Measurements from ENCODE around the gene SLC38A9. TPM values are rescaled to one million over a fixed set of nuclear protein-coding genes. Genes with fewer than 3 reads are reported as not detected.
A peak's percentile ranks its signal among the peaks of the same experiment; 100 is the strongest.

The SLC38A9 gene
- total RNA-seq, 1 experiment from 2014 or later = 20.2 TPM

DNA sequence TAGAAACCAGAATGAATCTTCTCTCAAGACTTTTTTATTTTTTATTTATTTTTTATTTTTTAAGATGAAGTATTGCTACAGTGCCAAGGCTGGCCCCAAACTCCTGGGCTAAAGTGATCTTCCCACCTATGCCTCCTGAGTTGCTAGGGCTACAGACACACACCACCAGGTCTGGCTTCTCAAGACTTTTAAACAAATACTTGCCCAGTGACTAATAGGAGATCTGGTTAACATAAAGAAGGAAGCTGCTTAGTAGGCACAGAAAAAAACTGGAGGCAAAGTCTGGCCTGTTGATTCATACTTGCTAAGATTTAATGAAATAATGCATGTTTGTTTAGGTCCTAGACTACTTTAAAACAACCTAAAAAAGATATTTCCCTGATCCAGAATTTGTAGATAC, 43.8 kb downstream of the SLC38A9 start:
- DNase-seq (ENCODE audit: extremely low read depth, low read depth) = no peak

DNA sequence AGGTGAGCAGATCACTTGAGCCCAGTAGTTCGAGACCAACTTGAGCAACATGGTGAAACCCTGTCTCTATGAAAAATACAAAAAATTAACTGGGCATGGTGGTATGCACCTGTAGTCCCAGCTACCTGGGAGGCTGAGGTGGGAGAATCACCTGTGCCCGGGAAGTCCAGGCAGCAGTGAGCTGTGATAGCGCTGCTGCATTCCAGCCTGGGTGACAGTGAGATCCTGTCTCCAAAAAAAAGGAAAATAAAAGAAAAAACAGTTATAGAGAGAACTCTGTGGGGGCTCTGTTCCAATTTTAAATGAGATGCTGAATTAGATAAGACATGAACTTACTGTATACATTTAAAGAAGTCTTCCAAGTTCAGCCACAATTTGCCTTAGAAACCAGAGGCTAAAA, 44.2 kb downstream of the SLC38A9 start:
- no peak for DNase-seq (ENCODE audit: extremely low read depth, low read depth)

DNA sequence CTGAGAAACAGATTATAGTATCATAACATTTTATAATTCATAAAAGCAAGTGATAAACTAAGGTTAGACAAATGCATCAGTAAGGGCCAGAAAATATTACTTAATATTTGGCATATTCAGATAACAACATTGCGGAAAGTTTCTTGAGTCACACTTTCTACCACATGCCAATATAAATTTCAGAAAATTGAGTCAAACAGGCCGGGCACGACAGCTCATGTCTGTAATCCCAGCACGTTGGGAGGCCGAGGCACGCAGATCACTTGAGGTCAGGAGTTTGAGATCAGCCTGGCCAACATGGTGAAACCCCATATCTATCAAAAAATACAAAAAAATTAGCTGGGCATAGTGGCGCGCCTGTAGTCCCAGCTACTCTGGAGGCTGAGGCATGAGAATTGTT, 47.1 kb downstream of the SLC38A9 start:
- DNase-seq (ENCODE audit: extremely low read depth, low read depth) = no peak

DNA sequence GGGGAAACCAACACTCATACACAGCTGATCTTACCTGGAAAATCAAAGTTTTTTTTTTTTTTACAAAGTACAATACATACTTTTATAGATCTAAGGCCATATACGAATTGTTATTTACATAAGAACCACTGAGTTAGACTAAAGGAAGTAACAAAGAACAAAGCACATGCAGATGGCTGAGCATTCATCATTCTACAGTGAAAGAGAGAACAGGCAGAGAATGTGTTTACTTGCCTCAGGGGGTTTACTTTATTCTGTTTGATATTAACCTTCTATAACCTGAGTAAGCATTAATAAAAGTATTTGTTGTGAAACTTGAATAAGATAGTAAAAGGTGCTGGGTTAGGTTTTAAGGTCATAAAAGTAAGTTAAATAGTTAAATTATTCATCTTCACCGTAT, 54.7 kb downstream of the SLC38A9 start:
- DNase-seq (ENCODE audit: extremely low read depth, low read depth) = no peak

DNA sequence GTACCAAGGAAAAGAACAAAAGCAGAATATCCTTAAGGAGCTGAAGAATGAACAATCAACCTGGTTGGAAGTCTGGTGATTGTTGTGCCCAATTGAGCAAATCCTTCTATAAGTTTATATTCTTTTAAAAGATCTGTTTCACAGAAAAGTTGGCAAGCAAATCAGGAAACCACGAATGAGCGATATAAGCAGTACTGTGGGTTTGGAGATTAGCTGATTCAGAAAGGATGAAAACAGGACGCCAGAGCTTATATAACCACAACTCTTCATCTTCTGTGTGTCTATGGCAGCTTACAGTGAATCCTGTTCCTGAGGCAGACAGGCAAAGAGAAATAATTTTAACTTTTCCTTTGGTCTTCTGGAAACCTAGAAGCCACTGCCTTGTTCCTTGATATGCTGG, 61.7 kb downstream of the SLC38A9 start:
- DNase-seq (ENCODE audit: extremely low read depth, low read depth) = no peak

DNA sequence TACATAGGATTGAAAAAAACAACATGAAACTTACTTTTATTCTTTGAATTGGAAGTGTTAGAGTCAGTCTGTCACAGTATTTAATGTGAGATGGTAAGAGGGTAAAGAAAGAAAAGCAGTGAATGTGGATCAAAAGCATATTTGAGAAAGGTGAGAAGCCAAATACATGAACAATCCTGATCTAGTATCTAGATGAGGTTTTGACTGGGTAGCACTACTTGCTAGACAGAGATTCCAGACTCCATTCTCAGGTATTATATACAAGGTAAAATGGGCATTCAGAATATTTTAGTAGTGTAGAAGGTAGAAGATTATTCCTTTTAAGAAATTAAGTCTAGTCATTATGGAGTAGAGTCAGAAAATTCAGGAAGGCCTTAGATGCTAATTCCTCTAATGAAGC, 62.2 kb downstream of the SLC38A9 start:
- no peak for DNase-seq (ENCODE audit: extremely low read depth, low read depth)

DNA sequence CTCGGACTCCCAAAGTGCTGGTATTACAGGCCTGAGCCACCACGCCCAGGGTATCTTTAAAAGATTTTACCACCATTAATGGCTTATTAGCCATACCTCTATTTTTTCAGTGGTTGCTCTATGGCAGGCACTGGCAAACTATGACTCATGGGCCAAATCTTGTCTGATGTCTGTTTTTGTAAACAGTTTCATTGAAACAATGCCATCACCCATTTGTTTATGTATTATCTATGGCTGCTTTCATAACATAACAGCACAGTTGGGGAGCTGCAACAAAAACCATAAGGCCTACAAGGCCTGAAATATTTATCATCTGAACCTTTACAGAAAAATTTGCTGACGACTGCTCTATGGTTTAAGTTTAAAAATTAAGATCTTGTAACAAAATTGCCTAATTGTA, 66.8 kb downstream of the SLC38A9 start:
- DNase-seq (ENCODE audit: extremely low read depth, low read depth) = no peak

DNA sequence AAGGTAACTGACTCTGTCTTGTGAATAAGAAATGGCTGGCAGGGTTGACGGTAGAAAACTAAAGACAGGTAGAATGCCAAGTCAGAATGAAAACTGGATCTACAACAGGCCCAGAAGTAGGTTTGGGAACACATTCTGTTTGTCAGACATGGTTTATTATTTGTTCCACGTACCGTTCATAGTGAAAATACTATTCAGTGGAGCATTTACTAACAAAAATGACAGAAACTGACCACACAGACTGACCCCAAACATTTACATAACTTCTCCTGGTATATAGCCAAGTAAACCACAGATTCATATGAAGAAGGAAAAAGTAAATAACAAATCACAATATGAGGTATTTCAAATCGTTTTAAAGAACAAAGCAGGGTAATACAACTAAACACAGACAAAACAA, 73.7 kb downstream of the SLC38A9 start:
- DNase-seq (ENCODE audit: extremely low read depth, low read depth) = no peak

DNA sequence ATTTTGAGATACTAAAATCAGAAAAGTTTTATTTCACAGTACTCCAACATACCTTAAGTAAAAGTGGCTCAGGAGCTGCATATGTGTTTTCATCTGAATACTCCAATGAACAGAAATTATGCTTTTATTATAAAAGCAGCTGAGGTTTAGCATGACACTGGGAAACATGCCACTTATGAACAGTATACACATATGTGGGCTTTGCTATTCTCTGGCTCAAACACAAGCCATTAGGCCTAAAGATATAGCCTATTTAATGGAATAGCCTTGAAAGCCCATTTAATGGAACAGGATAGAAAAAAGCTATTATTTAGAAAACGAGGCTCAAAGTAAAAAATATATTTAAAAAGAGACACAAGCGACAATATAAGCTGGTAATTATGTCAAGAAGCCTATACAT, 74.1 kb downstream of the SLC38A9 start:
- DNase-seq (ENCODE audit: extremely low read depth, low read depth) = no peak

DNA sequence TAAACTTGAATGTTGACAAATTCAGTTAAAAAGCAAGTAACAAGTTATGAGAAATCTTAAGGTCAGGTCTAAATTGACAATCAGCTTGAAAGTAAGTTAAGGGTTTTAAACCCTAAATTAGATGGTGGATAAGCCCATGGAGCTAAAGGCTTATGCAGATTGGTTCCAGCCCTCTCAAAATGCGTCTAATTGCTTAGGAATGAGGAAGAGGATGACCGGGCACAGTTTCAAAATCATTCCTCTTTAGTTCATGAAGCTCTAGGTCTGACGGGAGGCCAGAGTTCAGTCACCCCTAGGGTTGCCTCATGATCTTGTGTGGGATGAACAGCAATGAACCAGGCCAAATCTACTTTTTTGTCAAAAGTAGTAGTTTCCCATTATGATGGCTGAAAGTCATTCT, 75.4 kb downstream of the SLC38A9 start:
- no peak for DNase-seq (ENCODE audit: extremely low read depth, low read depth)

DNA sequence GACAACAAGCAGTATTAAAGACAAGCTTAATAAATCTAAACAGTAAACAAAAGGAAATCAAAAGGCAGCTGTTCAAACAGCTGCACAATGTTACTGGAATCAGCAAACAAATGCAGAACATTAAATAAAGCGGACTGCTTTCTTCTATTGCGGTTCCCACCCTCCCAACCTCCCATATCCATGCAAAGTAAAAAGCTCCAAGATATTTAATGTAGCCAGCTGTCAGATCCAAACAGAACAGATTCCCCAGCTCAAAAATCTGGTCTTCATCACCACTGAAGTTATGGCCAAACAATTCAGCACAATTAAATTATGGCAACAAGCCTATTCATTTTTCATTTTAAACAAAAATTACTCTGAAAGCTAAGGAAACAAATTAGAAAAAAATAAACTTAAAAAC, 75.9 kb downstream of the SLC38A9 start:
- no peak for DNase-seq (ENCODE audit: extremely low read depth, low read depth)

DNA sequence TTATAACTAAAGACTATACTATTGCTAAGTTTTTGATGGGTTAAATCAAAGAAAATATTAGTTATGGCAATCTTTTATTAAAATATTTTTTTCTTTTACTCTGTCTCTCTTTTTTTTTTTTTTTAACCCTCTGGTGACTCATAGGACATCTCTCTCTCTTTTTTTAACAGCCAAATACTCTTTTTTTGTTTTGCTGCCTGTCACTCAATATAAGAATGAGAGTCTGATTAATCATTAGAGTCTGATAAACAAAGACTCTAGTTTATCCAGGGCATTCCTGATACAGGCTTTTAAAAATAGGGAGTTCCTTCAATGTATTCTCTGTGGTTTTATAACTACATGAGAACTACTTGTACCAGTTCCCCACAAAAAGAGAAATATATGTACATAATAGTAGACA, 77.3 kb downstream of the SLC38A9 start:
- no peak for DNase-seq (ENCODE audit: extremely low read depth, low read depth)

DNA sequence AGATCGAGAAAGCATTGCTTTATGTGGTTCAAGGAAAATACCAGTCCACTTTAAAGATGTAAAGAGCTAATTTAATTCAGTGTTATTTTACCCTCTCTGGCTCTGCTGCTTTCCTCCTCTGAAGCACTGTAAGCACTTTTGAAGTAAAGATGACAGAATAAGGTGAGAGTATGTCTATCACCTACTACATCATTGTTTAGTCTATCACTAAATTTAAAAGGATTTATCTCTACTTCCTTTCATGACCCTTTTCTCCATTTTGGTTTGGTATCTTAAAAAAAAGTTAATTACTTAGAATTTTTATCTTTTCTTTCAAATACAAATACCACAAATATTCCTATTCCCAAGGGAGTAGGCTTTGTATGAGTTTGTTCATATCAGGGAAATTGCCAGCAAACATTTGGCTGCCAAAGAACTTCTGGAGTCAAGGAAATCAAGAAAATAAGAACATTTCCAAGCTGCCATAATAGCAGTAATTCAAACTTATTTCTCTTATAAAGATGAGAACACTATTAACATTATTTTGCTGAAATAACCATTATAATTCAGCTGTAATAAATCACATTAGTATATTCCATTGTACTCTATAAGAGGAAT, 77.8 kb downstream of the SLC38A9 start:
- no peak for DNase-seq (ENCODE audit: extremely low read depth, low read depth)

DNA sequence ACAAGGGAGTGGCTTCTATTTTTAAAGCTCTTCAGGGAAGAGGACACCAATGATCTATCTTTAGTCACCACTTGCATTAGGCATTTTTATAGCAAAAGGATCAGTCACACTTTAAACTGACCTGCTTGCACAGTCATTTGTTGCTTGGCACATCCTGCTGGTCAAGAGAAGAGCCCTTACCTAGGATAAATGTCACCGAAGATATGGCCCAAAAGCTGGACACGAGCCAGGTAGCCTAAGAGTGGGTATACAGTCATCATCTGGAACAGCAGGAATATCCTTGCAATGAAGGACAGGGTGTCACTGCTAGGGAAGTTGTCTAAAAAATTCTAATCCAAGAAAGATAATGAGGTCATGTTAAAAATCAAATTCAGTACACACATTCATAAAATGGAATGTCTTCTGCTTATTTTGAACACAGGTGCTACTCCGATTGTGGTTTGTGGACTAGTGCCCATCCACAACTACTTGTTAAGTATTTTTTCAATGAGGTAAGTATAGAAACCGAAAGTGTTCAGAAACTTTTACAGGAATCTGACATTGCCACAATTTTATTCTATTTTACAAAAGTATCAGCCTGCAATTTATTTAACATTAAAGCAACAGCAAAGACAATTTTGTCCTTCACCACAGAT, 78.4 kb downstream of the SLC38A9 start:
- peak; percentile 9 for DNase-seq (ENCODE audit: extremely low read depth, low read depth)

DNA sequence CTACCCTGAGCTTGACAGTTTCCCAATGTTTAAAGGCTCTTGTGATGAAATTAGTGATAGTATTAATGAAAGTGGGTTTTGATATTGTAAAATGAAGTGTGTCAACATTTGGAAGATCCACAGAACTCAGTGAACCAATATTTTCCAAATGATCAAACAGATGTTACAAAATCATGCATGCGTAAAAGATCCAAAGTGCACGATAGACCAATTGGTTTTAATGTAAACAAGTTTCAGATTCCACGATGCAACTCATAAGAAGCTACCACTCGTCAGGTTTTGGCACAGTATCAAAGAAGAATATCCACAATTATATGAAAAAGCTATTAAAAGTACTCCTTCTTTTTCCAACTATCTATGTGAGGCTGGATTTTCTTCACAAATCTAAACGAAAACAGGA, 82.3 kb downstream of the SLC38A9 start:
- DNase-seq (ENCODE audit: extremely low read depth, low read depth) = no peak

DNA sequence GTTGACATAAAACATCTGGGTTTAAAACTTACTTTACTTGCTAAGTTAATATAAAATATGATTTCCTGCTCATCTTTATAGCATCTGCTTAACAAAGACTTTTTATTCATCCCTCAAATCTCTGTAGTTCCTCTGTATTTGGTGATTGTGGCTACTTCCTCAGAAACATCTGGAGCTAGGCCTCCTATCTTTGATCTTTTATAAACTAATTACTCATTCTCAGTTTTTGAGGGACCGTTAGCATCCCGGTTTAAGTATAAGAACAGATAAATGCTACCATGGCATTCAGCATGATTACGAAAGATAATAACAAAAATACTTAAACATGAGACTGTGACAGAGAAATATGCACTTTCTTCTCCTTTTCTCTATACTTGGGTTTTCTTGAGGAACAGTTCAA, 85.3 kb downstream of the SLC38A9 start:
- DNase-seq (ENCODE audit: extremely low read depth, low read depth) = no peak

DNA sequence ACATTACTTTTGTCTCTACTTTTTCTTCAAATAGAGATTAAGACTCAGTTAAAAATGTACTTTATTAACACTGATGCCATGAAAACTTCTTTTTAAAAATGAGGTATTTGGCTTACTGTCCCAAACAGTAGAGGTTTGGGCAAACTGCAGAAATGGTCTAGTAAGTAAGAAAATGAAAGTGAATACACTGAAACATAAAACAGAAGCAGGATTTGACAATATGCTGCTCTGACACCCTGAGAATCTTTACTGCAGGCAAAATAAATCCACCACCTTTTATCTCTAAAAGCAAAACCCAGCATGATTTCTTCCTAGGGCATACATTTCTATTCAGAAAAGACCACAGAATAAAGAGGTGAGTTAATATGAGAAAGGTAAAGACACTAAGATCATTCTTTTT, 86.2 kb downstream of the SLC38A9 start:
- no peak for DNase-seq (ENCODE audit: extremely low read depth, low read depth)

DNA sequence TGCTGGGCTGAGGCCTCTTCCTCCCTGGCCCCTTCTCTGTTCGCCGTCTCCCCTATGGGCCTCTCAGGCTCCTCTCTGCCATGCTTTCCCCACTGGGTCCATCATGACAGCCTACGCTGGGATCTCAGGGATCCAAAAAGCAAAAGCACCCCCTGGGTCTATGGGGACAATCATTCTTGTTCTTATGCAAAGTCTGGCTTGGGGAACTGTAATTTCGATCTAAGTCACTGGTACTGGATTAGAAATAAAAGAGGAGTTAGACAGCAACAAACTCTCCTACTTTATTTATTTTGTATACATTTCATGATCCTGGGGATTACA, 86.6 kb downstream of the SLC38A9 start:
- DNase-seq (ENCODE audit: extremely low read depth, low read depth) = no peak

DNA sequence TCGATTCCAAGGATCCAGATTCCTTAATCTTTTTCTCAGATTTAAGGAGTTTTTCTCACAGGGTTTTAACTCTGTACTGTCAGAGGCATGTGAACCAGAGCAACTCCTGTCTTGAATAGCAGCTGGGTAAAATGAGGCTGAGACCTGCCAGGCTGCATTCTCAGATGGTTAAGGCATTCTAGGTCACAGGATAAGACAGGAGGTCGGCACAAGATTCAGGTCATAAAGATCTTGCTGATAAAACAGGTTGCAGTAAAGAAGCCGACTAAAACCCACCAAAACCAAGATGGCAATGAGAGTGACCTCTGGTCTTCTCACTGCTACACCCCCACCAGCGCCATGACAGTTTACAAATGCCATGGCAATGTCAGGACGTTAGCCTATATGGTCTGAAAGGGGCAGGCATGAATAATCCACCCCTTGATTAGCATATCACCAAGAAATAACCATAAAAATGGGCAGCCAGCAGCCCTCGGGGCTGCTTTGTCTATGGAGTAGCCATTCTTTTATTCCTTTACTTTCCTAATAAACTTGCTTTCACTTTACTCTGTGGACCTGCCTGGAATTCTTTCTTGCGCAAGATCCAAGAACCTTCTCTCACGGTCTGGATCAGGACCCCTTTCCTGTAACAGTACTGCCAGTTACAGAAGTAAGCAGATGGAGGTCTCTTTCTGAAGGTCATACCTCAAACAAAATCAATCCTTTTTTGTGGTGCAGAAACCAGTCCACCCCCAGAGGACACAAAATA, 87.1 kb downstream of the SLC38A9 start:
- DNase-seq (ENCODE audit: extremely low read depth, low read depth) = no peak

DNA sequence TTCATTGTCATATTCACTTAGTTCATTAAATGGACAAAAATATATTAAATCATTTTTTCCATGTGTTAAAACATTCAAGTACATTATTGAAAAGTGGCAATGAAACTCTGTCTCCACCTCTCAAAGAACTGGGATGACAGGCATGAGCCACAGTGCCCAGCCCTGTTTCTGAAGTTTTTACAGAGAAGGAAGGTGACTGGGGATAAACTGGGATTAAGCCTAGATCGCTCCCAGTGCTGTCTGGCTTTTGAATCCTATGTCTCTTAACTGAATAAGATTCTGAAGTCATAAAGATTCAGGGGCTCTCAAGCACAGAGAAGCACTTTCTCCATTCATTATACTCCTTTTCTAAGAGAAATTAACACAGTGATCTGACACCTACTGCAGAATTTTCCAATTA, 88.3 kb downstream of the SLC38A9 start:
- DNase-seq (ENCODE audit: extremely low read depth, low read depth) = no peak

DNA sequence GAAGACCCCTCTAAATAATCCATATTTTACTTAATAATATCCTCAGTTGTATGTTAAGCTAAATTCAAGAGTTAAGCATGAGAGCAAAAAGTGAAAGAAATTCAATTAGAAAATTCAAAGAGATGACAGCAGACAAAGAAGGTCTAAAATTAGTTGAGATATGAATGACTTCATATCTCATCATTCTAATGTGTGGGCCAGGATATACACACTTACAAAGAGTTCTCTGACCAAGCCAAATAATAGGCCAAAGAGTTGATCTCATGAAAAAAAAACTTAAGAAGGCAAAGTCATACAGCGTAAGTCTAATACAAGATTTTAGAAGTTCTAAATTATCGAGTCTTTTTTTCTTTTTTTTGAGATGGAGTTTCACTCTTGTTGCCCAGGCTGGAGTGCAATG, 89.7 kb downstream of the SLC38A9 start:
- no peak for DNase-seq (ENCODE audit: extremely low read depth, low read depth)

DNA sequence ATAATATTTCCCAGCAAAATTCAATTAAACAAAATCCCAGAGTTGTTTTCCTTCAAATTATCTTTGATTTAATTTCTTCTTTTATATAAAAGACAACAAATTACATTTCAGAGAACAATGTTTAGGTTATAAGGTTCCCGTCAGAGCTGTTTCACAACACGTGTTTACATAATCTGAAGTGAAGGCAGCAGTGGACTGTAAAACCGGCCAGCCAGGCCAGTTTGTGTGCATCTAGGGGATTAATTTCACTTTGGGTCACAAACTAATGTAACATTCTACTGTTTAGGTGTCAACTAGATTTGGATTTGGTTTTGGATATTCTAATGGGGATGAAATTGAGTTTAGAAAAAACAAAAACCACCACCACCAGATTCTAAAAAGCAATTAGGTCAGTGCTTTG, 90.9 kb downstream of the SLC38A9 start:
- no peak for DNase-seq (ENCODE audit: extremely low read depth, low read depth)

DNA sequence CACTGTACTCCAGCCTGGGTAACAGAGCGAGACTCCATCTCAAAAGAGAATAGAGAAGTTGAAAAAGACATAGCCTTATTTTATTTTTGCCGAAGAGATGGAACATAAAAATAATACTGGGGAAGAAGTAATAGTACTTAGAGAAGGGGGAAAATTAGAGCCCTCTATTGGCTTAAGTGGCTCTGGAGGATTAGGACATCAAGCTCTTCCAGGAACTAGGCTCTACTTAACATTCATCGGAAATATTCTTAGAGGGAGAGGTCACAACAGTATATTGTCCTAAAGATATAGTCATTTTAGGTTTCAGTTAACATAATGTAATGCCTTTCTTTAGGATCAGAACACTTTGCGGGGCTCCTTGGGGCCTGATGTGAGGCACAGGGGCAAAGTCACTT, 91.4 kb downstream of the SLC38A9 start:
- no peak for DNase-seq (ENCODE audit: extremely low read depth, low read depth)

All from NCI-H460 (cell line).